GM19238 (cell line): ENCODE measurements around the gene INO80.

Experiments
- DNase-seq: peaks from one replicate; pipeline ENCODE4 v3.0.0; 2011; ENCODE audit warnings: low spot score; ENCODE audit not compliant: insufficient read length

INO80 gene

DNA sequence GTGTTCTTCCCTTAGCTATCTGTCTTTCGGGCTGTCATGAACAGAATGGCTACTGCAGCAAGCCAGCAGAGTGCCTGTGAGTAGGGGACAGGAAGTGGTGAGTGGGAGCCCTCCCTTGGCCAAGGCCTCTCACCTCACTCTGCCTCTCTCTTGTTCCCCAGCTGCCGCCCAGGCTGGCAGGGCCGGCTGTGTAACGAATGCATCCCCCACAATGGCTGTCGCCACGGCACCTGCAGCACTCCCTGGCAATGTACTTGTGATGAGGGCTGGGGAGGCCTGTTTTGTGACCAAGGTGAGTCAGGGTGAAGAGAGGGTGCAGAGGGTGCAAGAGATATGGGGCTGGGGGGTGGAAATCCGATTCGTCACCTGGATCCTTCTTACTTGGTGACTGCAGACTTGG is 183.9 kb downstream of the INO80 start:
- DNase-seq, result no peak

DNA sequence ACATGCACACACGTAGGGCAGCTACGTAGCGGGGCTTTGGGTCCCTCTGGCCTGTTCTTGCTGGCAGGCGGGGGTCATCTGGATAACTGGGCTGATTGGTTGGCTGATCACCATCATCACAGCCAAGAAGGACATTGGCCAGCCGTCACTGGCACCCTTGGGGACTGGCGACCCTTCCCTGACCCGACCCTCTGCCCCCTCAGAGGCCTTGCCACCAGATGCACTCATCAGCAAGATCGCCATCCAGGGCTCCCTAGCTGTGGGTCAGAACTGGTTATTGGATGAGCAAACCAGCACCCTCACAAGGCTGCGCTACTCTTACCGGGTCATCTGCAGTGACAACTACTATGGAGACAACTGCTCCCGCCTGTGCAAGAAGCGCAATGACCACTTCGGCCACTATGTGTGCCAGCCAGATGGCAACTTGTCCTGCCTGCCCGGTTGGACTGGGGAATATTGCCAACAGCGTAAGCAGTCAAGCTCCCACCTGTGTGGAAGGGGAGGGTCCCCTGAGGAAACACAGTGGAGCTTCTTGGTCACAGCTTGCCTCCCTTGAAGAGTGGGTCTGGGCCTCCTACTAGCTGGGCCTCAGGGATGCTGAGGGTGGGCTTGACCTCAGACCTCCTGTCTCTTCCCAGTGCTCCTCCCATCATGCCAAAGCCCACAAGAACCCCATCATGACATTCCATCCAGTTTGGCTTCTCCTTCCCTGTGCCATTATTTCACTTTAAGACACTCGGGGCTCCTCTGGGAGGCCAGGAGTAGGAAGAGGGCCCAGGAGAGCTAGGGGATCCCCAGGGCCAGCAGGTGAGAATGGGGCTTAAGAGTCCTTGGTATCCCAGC is 184.6 kb downstream of the INO80 start:
- no peak for DNase-seq

DNA sequence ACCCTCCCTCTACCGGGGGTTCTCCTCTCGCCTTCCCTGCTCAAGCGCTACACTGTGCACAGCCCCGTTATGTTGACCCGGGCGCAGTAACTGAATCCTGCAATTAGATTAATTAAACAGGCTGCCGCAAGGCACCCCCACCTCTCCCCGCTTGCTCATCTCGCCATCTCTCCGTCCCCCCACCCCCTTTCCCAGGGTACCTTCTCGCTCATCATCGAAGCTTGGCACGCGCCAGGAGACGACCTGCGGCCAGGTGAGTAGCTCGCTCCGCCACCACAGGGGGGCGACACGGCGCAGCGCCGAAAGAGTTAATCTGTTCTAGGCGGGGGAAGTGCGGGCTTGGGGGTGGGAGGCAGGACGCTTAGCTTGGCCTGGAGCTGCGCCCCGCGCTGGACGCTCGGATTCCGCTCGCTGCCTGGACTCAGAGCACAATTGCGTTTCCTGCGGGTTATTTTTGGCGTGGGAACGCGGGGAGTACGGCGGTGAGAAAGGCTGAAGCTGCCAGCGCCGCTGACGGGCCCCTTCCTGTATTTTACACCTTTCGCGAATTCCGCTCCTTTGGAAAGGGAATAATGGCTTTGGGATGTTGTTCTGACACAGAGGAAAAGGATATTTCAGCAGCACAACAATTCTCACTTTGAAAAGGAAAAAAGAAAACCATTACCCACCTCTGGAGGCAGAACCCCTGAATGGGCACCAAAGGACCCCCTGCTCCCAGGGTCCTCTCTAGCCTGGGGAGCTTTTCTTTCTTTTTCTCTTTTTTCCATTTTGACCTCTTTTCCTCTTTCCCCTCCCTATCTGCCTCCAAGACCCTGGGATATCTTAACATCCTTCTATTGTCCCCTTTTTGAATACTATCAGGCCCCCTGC is 185.4 kb downstream of the INO80 start:
- DNase-seq, result no peak

DNA sequence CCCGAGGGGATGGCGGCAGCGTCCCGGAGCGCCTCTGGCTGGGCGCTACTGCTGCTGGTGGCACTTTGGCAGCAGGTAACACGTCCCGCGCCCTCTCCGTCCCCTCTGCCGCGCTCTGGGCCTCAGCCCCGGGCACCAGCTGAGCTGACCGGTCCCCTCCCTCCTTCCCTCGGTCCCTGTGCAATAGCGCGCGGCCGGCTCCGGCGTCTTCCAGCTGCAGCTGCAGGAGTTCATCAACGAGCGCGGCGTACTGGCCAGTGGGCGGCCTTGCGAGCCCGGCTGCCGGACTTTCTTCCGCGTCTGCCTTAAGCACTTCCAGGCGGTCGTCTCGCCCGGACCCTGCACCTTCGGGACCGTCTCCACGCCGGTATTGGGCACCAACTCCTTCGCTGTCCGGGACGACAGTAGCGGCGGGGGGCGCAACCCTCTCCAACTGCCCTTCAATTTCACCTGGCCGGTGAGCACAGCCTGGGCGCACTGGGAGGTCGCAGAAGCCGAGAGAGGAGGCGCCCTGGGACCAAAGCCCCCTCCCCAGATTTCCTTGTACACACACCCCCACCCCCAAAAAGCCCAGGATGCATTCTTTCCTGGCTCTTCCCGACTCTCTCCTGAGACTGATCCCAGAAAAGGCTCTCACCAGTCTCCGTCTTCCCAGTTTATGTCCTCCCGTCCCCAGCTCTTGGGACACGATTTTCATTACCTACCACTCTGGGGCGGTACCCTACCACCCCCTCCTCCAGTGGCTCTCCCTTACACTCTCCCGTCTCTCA is 186.2 kb downstream of the INO80 start:
- DNase-seq, result no peak
